GM23338 (cell line): ENCODE data around the gene HBD. TPM values are rescaled to one million over a fixed set of nuclear protein-coding genes. Genes with fewer than 3 reads are reported as not detected.

Experiments used
- ATAC-seq: fragments of 200-7000 bp; cut with Tn5 transposase; 3 replicates; pipeline ENCODE4 v1.9.1; 2020
- DNase-seq: peaks from one replicate; pipeline ENCODE4 v3.0.0-alpha.2; 2015; ENCODE audit warnings: low spot score
- H2AFZ ChIP-seq: fragments of 200-600 bp; sonication (generic); 2 replicates; pipeline ENCODE4 v1.8.0; 2016; ENCODE audit warnings: antibody characterized with exemption, mild to moderate bottlenecking, moderate library complexity
- H3F3A ChIP-seq: fragments of 200-600 bp; sonication (generic); replicated peaks from 2 replicates; pipeline ENCODE4 v1.8.0; 2017; ENCODE audit warnings: antibody characterized with exemption, mixed run types, low read depth
- H3K27ac ChIP-seq: fragments of 200-600 bp; sonication (generic); 2 replicates; pipeline ENCODE4 v1.6.1; 2016; ENCODE audit warnings: low read depth
- H3K27me3 ChIP-seq: fragments of 200-600 bp; sonication (generic); 2 replicates; pipeline ENCODE4 v1.8.0; 2016; ENCODE audit warnings: mild to moderate bottlenecking, mixed run types, moderate library complexity; ENCODE audit not compliant: insufficient read depth
- H3K36me3 ChIP-seq: fragments of 200-600 bp; sonication (generic); 2 replicates; pipeline ENCODE4 v1.8.0; 2016; ENCODE audit warnings: mild to moderate bottlenecking; ENCODE audit not compliant: insufficient read depth
- H3K4me1 ChIP-seq: fragments of 200-600 bp; sonication (generic); 2 replicates; pipeline ENCODE4 v1.8.0; 2016; ENCODE audit warnings: mild to moderate bottlenecking, moderate library complexity; ENCODE audit not compliant: insufficient read depth
- H3K4me2 ChIP-seq: fragments of 200-600 bp; sonication (generic); 2 replicates; pipeline ENCODE4 v1.7.1; 2017; ENCODE audit warnings: mixed run types
- H3K4me3 ChIP-seq: fragments of 200-600 bp; sonication (generic); 2 replicates; pipeline ENCODE4 v1.6.1; 2016; ENCODE audit warnings: mixed run types
- H3K79me2 ChIP-seq: fragments of 200-600 bp; sonication (generic); replicated peaks from 2 replicates; pipeline ENCODE4 v1.8.0; 2017; ENCODE audit warnings: mild to moderate bottlenecking; ENCODE audit not compliant: insufficient read depth
- H3K9me2 ChIP-seq: fragments of 200-600 bp; sonication (generic); 2 replicates; pipeline ENCODE4 v1.8.0; 2017; ENCODE audit not compliant: insufficient read depth
- H4K20me1 ChIP-seq: fragments of 200-600 bp; sonication (generic); replicated peaks from 2 replicates; pipeline ENCODE4 v1.8.0; 2017; ENCODE audit warnings: mild to moderate bottlenecking; ENCODE audit not compliant: insufficient read depth
- H3K27ac Mint-ChIP-seq: 2 replicates; pipeline ENCODE4 v1.8.0; 2020; ENCODE audit warnings: inconsistent platforms, mild to moderate bottlenecking, moderate library complexity, mixed read lengths
- H3K27me3 Mint-ChIP-seq: 3 replicates; pipeline ENCODE4 v1.8.0; 2022; ENCODE audit warnings: low read depth, mild to moderate bottlenecking, moderate library complexity, mixed read lengths, inconsistent platforms; ENCODE audit not compliant: insufficient read depth, poor library complexity
- H3K36me3 Mint-ChIP-seq: 3 replicates; pipeline ENCODE4 v1.8.0; 2021; ENCODE audit warnings: low read depth, mild to moderate bottlenecking, inconsistent platforms, moderate library complexity, mixed read lengths
- H3K4me1 Mint-ChIP-seq: 3 replicates; pipeline ENCODE4 v1.8.0; 2020; ENCODE audit warnings: mild to moderate bottlenecking, inconsistent platforms, mixed read lengths
- H3K4me3 Mint-ChIP-seq: 3 replicates; pipeline ENCODE4 v1.8.0; 2021; ENCODE audit warnings: moderate library complexity, mild to moderate bottlenecking, inconsistent platforms, mixed read lengths
- H3K9me3 Mint-ChIP-seq: 3 replicates; pipeline ENCODE4 v1.8.0; 2020; ENCODE audit warnings: moderate library complexity, mild to moderate bottlenecking, inconsistent platforms, mixed read lengths
- CTCF ChIP-seq, 2 experiments: fragments of 200-600 bp in 1 of 2; sonication (generic) in 1 of 2; conservative IDR thresholded peaks; 2 replicates each; pipeline versions ENCODE4 v1.5.1 to v1.6.1; 2016 to 2017; ENCODE audit warnings: antibody characterized with exemption in 2 of 2, low read depth in 2 of 2, mild to moderate bottlenecking in 2 of 2, moderate library complexity in 1 of 2
- ETS1 ChIP-seq: IDR thresholded peaks from 2 replicates; pipeline ENCODE4 v1.6.1; 2016; ENCODE audit warnings: antibody characterized with exemption
- EZH2phosphoT487 ChIP-seq: fragments of 200-600 bp; sonication (generic); IDR thresholded peaks from one replicate; pipeline ENCODE4 v1.8.1; 2018; ENCODE audit warnings: antibody characterized with exemption; ENCODE audit not compliant: unreplicated experiment
- NANOG ChIP-seq: IDR thresholded peaks from 2 replicates; pipeline ENCODE4 v1.6.1; 2016; ENCODE audit warnings: antibody characterized with exemption, borderline replicate concordance
- REST ChIP-seq: IDR thresholded peaks from one replicate; pipeline ENCODE4 v1.6.1; 2018; ENCODE audit warnings: antibody characterized with exemption; ENCODE audit not compliant: unreplicated experiment
- STAT1 ChIP-seq: IDR thresholded peaks from one replicate; pipeline ENCODE4 v1.6.1; 2016; ENCODE audit warnings: antibody characterized with exemption; ENCODE audit not compliant: unreplicated experiment
- ZNF114 ChIP-seq: fragments of 250-450 bp; sonication (Bioruptor Pico); IDR thresholded peaks from 2 replicates; pipeline ENCODE4 v1.5.0; 2020; ENCODE audit warnings: mild to moderate bottlenecking, moderate library complexity
- ZNF462 ChIP-seq: fragments of 250-450 bp; sonication (Bioruptor Pico); IDR thresholded peaks from 2 replicates; pipeline ENCODE4 v1.5.0; 2020; ENCODE audit warnings: mild to moderate bottlenecking, moderate library complexity
- polyA plus RNA-seq: library from polyadenylated mRNA; unstranded; fragments of >200 nt; fragmentation: Nextera tagmentation; extraction: Ambion mirVana; gene quantifications from 2 replicates; pipeline ENCODE4 v1.2.1, GENCODE V29; 2016
- total RNA-seq: library from RNA; depleted of rRNA; stranded (reverse); fragments of >200 nt; shearing (Covaris generic); gene quantifications from 2 replicates; pipeline ENCODE4 v1.2.3, GENCODE V29; 2014

The HBD gene
- total and polyA plus RNA-seq, 2 experiments from 2014 or later, result not detected

- TF ChIP-seq EZH2phosphoT487, result no peak
- TF ChIP-seq NANOG, result no peak
- no peak for TF ChIP-seq STAT1
These were observed 4.8 kb upstream of the HBD start (continued) for GRCh38 chr11:5239046-5239445.

GRCh38 chr11:5238486-5238885 lies 4.2 kb upstream of the HBD start:
- no peak for ATAC-seq
- no peak overlapping the region for H3K4me3 Mint-ChIP-seq

More at GRCh38 chr11:5238486-5238885, 4.2 kb upstream of the HBD start:
- no peaks in the 10 kb centered on the region for H3K9me3 Mint-ChIP-seq
- Histone ChIP-seq H3K4me1 (no peaks in the 10 kb centered on the region), H3K27ac (no peak overlapping the region), H3K27me3 (no peaks in the 10 kb centered on the region), H3K4me3 (no peak overlapping the region), H3F3A (no peaks in the 10 kb centered on the region), H3K4me2 (no peak overlapping the region), H2AFZ (no peak overlapping the region), H3K79me2 (no peaks in the 10 kb centered on the region), H3K36me3 (no peaks in the 10 kb centered on the region), H3K9me2 (0 out of 2 replicates have a peak, but pooled peaks cover 2% of the 10 kb centered on the region), H4K20me1 (no peaks in the 10 kb centered on the region)
- H3K4me1 Mint-ChIP-seq, result no peaks in the 10 kb centered on the region
- no peak for TF ChIP-seq ZNF114 (CRISPR knock-in tag)
- no peak for TF ChIP-seq CTCF (conservative IDR thresholded peaks at IDR 0.05; ENCODE audit: low read depth in 2 of 2)
- no peak for TF ChIP-seq ETS1
- TF ChIP-seq REST, result no peak
- no peak for TF ChIP-seq ZNF462
- no peaks in the 10 kb centered on the region for H3K36me3 Mint-ChIP-seq
- H3K27me3 Mint-ChIP-seq, result peaks cover under 1% of the 10 kb centered on the region
- DNase-seq, result no peak
- no peak overlapping the region for H3K27ac Mint-ChIP-seq
